GM21423 (cell line): ENCODE data around the gene DNLZ.

Experiments
- ATAC-seq: cut with Tn5 transposase; IDR thresholded peaks from one replicate; pipeline ENCODE4 v1.9.1; 2021; ENCODE audit warnings: mild to moderate bottlenecking, moderate library complexity; ENCODE audit not compliant: unreplicated experiment

The DNLZ gene

DNA sequence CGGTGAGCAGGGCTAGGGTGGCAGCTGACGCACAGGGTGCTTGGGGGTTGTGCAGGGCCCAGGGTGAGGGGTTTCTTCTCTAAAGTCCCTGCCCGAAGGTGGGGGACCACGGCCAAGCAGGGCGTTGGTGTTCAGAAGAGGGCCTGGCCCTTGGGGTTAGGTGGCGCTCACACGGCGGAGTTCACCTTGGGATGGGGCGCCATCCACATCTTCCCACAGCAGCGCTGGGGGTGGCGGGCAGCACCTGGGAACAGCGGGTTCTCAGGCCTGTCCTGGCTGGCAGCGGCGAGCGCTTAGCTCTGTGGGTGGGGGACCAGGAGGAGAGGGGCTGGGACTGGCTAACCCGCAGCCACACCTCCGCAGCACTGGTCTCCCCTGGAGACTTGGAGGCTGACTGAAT is 30.1 kb downstream of the DNLZ start:
- ATAC-seq = no peak

DNA sequence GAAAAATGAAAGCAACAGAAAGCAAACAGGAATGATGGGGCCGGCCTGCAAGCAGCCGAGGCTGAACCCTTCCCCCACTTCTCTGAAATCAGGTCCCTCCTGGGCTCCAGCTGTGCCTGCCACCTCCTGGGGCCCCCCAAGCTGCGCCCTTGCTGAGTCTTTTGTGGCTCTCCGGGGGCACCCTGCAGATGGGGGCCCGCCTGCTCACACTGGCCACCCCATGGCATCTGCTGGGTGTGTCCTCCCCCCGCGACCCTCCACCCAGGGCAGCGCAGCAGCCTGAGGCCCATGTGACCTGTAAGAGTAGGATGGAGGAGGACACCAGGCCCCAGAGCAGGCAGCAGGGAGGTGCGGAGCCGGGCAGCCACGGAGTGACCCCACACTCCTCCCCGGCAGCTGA is 30.5 kb downstream of the DNLZ start:
- ATAC-seq = no peak

DNA sequence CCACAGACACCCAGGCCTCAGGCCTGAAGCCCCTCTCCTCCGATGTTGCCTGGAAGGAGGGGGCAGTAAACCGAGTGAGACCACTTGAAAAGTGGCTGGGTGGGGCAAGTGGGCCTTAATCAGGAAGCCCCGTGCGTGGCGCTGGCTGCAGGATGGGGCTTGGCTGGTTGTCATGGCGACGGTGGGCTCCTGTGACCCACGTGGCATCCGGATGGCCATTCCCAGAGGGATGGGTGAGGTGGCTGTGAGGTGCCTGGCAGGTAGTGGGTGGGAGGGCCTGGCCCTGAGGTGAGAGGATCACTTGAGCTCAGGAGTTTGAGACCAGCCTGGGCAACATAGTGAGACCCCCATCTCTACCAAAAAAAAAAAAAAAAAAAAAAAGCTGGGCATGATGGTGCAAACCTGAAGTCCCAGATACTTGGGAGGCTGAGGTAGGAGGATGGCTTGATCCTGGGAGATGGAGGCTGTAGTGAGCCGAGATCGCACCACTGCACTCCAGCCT is 31.0 kb downstream of the DNLZ start:
- ATAC-seq = no peak

DNA sequence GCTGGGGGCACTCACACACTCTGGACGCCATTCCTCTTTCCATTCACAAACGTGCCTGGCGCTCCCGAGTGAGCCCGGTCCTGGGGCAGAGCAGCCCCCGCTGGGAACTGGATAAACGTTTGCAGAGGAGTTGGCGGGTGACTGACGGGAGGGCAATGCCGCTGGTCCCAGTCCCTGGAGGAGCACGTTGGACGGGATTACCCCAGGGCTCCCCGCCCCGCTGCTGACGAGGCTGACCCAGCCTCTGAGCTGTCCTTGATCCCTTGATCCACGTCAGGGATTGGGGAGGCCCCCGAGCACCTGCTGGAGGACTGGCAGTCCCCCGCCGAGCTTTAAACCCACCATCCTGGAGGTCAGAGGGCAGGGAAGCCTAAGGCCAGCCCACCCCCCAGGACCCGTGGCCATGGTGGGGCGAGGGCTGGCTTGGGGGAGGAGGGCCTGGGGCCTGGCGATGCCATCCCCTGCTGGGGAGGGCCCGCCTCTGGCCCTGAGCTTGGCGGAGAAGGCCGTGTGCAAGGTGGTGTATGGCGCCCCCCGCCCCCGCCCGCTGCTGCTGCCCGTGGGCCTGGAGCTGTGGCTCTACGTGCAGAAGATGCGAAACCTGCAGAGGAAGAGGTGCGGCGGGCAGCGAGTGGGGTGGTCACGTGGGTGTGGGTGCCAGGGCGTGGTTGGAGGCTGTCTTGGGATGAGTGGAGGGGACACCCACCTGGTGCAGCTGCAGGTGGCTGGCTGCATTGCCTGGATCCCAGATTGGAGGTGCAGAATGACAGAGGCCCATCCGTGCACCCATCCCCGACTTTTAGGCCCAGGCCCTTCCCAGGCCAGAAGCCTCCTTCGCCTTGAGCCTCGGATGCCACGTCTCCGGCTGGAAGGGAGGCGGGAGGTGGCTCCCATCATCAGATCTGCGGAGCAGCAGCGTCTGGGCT is 31.7 kb downstream of the DNLZ start:
- ATAC-seq = no peak

DNA sequence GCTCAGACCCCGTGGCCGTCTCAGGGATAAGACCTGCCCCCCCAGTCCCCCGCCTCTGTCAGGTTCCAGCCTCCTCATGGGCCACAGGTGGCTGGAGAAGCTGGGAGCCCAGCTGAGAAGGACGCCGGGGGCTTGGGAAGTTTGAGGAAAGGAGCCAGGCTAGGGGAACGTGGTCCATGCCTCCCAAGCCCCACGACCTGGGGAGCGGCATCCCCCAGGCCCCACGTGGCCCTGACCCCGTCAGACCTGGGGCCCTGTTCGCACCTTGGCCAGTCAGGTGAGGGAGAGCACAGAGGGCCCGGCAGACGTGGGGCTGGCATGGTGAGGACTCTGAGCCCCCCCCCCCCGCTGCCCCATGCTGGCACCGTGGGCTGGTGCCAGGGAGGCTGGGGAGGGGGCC is 32.5 kb downstream of the DNLZ start:
- ATAC-seq = no peak

DNA sequence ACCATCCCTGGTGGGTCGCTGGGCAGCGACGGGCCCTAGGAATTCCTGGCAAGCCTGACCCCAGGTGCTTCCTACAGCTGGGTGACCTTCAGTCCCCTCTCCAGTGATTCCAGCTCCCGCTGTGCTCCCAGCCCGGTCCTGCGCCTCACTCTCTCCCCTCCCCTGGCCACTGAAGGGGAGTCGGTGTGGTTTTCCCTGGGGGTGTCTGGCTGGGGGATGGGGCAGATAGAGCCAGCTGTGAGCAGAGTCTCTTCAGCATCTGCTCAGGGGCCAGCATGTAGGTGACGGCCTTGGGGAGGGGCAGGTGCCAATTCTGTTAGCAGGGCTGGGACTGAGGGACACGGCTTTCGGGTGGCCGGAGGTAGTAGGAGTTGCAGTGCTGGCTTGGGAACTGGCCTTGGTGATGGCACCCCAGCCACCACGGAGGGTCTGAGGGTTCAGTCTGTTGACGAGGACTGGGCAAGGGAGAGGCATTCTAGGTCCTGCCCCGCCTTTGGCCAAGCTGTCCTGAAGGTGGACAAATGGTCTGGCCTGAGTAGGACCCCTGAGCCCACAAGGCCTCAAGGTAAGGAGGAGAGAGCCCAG is 33.0 kb downstream of the DNLZ start:
- no peak for ATAC-seq

DNA sequence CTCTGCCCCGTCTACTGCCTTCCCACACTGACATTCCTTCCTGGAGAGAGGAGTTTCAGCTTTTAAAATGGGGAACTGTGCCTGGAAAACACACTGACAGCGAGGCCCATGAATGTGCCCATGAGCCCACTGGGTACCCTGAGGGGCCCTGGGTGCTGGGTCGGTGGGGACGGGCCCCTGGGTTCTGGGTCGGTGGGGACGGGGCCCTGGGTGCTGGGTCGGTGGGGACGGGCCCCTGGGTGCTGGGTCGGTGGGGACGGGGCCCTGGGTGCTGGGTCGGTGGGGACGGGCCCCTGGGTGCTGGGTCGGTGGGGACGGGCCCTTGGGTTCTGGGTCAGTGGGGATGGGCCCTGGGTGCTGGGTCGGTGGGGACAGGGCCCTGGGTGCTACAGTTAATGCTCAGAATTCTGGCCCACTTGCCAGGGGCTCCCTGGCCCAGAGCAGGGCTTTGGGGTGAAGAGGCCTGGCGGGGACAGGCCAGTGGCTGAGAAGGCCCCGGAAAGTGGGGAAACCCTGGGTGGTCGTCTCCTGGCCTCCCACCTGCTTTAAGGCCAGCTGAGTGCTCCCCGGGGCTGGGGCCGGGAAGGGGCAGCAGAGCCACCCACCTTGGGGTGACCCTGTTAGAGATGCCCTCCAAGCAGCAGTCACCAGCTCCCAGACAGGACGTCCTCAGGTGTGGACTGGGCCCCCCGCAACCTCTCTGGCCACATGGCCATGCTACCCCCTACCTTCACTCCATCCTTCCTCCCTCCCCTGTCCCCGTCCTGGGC is 33.7 kb downstream of the DNLZ start:
- ATAC-seq = no peak

DNA sequence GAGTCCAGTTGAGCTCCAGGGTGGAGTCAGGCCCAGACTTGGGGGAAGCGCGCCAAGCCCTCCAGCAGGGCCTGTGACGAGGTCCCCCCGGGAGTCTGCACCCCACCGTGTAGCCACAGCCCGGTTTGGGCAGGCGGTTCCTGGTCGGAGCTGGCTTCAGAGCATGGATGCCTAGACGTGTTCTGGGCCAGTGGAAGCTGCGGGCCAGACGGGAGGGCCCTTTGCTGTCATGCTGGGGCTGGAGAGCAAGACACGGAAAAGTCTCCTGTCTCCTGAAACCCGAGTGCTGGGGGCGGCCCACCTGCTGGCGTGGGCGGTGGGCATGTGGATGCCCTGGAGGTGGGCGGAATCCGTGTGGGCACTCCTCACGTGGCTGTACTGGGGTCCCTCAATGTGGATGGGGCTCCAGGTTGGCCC is 34.3 kb downstream of the DNLZ start:
- ATAC-seq = no peak

DNA sequence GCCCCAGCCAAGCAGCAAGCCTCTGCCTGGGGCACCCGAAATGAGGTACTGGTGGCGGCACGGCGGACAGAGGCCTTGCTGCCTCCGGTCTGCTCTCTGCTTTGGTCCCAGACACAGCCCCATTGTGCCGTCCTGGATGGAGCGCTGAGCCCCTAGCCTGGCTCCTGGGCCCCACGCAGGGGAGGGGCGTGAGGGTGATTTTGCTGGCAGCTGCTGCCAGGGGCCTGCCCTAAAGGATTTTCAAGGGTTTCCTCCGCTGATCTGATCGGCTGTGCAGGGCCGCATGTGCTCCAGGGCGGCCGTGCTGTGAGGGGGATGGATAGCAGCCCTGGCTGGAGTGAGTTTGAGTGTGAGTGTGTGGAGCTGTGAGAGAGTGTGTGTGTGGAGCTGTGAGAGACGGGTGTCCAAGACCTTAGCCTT is 34.9 kb downstream of the DNLZ start:
- ATAC-seq = no peak

DNA sequence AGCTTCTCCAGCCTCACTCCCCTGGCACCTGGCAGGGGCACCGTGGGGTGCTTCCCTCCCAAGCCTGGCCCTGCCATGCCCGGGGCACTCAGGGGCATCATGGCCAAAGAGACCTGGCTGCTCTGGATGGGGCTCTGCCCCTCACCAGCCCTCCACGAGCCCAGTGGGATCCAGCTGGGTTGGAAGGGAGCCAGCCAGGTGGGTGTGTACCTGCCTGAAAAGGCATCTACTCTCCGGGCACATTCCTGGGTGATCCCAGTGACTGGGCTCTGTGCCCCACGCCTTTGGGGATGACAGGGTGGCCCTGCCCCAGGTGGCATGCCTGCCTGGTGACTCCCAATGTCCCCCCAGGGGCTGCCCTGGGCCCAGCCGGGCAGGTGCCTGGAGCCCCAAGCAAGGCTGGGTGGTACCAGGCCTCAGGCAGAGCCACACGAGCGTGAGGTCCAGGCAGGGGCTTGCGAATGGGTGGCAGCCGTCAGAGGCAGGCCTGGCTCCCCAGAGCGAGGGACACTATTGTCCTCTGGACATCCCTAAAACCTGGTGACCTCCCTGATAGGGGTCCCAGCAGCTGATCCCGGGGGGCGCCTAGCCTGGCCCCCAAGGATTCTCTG is 35.4 kb downstream of the DNLZ start:
- ATAC-seq = no peak

DNA sequence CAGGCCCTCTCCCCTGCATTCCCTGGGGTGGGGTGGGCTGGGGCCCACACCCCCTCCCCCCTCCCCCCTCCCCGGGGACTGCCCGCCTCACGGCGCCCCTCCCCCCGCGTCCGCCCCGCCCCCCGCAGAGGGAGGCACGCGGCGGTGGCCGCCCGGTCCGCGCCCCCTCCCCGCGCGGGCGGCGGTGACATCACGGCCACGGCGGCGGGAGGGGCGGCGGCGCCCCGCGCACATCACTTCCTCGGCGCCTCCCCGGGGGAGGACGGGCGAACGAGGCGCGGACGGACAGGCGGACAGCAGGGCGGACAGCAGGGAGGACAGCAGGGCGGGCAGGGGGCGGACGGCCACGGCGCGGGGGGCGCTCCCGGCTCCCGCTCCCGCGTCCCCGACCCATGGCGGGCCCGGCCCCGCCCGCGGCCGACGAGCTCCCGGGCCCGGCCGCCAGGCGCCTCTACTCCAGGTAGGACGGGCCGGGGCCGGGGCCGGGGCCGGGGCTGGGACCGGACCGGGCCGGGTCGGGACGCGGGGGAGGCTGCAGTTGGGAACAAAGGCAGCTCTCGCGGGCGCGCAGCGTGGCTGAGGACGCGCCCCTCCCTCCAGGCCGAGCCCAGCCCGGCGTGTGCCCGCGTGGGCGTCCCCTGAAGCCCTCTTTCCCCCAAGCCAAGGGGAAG is 36.1 kb downstream of the DNLZ start, which contains the start of gene GPSM1:
Gene GPSM1, plus strand, starts transcription at position 236 of the 671 bp plus-strand sequence. Its CDS starts 157 bp downstream, at position 393.
- ATAC-seq = no peak

DNA sequence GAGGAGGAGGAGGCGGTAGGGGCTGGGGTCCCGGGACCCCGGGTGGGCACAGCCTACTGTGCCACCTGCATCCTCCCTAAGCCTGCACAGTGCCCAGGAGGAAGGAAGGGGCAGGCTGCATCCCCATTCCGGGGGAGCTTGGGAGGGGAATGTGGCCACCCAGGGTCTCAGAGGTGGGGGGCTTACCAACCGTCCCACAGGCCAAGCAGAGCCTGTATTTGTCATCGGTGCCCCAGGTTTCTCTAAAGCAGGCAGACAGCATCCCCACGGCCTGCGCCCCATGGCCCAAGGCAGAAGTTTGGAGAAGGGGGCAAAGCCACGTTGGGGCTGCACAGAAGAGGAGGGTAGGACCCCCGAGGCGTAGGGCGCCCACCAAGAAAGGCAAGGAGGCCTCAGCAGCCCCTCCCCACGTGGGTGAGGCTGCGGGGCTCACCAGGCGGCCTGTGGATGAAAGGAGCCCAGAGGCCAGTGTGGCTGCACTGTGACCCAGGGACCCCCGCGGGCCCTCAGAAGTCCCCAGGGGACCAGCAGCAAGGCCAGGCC is 36.7 kb downstream of the DNLZ start:
- ATAC-seq = no peak

DNA sequence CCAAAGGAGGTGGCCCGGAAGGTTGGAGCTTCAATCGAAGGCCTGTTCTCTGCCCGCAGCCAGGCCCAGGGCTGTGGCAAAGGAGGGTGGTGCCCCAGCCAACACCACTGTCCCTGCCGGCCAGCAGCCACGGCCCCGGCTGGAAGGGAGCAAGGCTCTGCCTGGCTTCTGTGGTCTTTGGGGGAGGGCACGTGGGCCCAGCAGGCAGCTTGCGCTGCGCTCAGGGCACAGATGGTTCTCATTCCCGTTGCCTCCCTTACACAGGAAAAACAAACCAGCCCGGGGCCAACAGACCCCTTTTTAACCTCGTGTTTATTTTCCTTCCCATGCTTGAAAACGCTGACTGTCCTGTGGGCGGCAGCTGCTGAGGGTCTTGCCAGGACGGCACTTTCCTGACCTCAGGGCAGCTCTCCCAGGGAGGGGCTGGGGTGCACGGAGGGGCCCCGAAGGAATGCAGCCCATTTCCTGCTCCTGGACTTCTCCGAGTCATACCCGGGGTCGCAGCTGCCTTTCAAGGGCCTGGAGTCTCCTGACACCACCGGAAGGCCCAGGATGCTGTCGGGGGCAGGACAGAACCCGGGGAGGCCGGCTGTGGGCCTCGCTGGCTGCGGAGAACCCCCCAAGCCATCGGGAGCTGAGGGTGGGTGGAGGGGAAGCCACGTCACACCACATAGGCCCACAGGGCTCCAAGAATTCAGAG is 37.3 kb downstream of the DNLZ start:
- no peak for ATAC-seq

DNA sequence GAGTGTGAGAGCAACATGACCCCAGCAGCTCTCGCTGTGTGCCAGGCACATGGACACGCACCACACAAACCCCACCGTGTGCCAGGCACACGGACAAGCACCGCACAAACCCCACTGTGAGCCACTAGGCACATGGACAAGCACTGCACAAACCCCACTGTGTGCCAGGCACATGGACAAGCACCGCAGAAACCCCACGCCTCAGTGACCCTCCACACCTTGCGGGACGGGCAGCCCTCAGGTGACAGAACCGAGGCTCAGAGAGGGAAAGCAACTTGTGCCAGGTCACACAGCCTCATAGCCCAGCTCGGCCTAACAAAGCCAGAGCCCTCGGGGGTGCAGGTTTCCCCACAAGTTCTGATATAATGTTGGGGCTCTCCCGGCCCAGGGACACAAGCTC is 38.2 kb downstream of the DNLZ start:
- no peak for ATAC-seq

DNA sequence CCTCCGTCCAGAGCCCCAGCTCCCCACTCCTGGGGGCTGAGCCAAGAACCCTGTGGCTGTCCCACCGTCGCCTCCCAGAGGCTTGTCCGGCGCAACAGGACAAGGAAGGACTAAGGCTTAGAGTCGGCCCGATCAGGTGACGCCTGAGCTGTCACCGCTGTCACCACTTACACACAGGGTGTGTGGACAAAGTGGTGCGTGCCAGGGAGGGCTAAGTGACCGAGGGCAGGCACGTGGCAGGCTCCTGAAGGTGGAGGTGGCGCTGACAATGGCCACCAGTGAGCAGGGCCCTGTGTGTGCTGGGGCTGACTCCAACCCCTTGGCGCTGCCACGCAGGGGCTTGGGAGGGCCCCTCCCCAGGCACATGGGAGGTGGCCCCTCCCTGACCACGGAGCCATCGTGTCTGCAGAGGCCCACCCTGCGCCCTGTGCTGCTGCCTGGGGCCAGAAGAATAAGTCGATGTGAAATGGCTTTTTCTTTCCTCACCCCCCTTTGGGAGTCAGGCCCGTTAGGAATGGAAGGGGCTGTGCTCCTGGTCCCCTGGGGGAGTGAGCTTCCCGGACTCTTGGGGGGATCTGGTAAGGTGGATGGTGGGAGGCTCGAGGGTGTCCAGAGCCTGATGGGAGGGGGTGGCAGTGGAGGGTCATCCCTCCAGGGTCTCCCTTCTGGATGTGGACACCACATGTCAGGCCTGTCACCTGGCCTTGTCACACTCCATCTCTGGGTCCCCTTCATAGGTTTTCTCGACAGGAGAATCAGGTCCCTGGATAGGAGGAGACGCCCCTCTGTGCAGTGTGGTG is 38.8 kb downstream of the DNLZ start:
- no peak for ATAC-seq

DNA sequence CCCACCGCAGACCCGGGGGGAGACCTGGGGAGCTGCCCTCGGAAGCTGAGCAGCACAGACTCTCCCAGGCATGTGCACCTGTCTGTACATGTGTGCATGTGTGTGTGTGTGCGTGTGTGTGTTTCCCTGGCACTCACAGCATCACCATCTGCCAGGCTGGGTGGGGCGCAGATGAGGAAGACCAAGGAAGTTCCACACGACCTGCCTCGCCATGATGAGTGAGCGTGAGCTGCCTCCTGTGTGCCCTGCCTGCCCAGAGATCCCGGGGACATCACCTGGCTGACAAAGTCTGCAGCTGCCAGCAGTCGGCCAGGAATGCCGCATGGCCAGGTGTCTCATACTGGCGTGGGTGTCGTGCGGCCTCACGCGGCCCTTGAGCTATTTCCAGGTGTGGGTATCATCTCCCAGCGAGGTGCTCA is 40.2 kb downstream of the DNLZ start:
- no peak for ATAC-seq

DNA sequence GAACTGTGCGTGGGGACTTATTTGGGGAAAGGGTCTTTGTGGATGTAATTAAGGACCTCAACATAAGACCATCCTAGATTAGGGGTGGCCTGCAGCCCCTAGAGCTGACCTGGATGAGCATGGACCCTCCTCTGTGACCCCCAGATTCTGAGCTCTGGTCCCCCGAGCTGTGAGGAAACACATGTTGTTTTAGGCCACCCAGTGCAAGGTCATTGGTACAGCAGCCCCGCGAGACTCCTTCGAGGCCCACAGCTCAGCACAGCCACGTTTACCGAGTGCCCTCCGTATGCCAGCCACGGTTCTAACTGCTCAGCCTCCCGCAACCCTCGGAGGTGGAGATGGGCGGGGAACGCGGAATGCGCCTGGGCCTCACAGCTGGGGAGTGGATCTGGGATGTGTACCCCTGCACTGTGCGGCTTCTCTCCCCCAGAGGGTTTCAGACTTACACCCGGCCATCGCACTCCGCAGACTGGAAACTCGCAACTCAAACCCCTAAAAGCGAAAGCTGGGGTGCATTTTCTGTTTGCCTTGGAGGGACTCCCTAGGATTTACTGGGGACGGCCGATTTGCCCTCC is 40.7 kb downstream of the DNLZ start:
- no peak for ATAC-seq

DNA sequence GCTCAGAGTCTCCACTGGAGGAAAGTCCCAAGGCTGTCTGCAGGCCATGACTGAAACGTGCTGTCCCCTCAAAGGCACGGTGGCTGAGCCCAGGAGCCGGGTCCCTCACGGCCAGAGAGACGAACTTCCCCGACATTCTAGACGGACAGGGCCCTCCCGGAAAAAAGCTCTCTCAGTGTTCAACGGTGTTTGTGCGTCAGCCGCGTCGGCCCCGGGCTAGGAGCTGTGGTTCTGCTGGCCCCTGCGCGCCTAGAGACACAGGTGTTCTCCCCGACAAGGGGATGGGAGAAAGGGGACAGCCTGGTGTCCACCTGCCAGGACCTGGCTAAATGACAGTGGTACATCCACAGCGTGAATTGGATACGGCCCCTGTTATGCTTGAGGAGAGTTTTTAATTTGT is 42.0 kb downstream of the DNLZ start:
- no peak for ATAC-seq
